Stimulated activated CD4-positive, alpha-beta T cell treated with anti-CD3 and anti-CD28 coated beads, Interleukin-1b, Interleukin-23, amount 100 ng/mL, for 1 hour (primary cell): ENCODE results near the gene EPN1.
A peak's percentile ranks its signal among the peaks of the same experiment; 100 is the strongest.

Source experiments
- DNase-seq, 2 donors: peaks; one replicate each; pipeline ENCODE4 v3.0.0-alpha.2; 2020; ENCODE audit warnings: low read depth in 2 of 2

Gene EPN1

GRCh38 chr19:55646889-55647731 is 27.9 kb upstream of the EPN1 start:
- no peak for DNase-seq

- DNase-seq: no peak
Observed at GRCh38 chr19:55647732-55648584, 27.1 kb upstream of the EPN1 start, which contains the start of gene CCDC106. TSS of gene CCDC106 (plus strand) at chr19:55648212. CDS start at chr19:55649047, 835 bp downstream.

- no peak for DNase-seq
Observed at GRCh38 chr19:55648585-55649267, 26.3 kb upstream of the EPN1 start.

- no peak for DNase-seq
Observed at GRCh38 chr19:55649268-55650125, 25.5 kb upstream of the EPN1 start.

GRCh38 chr19:55650126-55650557 is 24.9 kb upstream of the EPN1 start:
- no peak for DNase-seq

- DNase-seq: no peak
Observed at GRCh38 chr19:55650602-55651230, 24.3 kb upstream of the EPN1 start.

- no peak for DNase-seq
Observed at GRCh38 chr19:55651236-55651635, 23.8 kb upstream of the EPN1 start.

GRCh38 chr19:55652311-55653128 is 22.5 kb upstream of the EPN1 start:
- DNase-seq: no peak

- peak; percentile 93 to 98 for DNase-seq
Observed at GRCh38 chr19:55653651-55654322, 21.2 kb upstream of the EPN1 start.

GRCh38 chr19:55654323-55654867 is 20.6 kb upstream of the EPN1 start:
- DNase-seq: peak; percentile 95 to 96

- peak; percentile 94 to 98 for DNase-seq
Observed at GRCh38 chr19:55654868-55655647, 20.0 kb upstream of the EPN1 start, which contains the start of gene U2AF2. TSS of gene U2AF2 (plus strand) at chr19:55655035. CDS start at chr19:55655105, 70 bp downstream.

GRCh38 chr19:55655648-55656040 is 19.4 kb upstream of the EPN1 start:
- DNase-seq: no peak

GRCh38 chr19:55656552-55656951 is 18.5 kb upstream of the EPN1 start:
- DNase-seq: no peak

- no peak for DNase-seq
Observed at GRCh38 chr19:55656988-55657747, 17.9 kb upstream of the EPN1 start.

GRCh38 chr19:55658846-55659459 is 16.1 kb upstream of the EPN1 start:
- DNase-seq: no peak

GRCh38 chr19:55659822-55660221 is 15.2 kb upstream of the EPN1 start:
- DNase-seq: no peak

GRCh38 chr19:55660404-55660803 is 14.6 kb upstream of the EPN1 start:
- no peak for DNase-seq
